Measurements from ENCODE around the gene AASDH.

DNA sequence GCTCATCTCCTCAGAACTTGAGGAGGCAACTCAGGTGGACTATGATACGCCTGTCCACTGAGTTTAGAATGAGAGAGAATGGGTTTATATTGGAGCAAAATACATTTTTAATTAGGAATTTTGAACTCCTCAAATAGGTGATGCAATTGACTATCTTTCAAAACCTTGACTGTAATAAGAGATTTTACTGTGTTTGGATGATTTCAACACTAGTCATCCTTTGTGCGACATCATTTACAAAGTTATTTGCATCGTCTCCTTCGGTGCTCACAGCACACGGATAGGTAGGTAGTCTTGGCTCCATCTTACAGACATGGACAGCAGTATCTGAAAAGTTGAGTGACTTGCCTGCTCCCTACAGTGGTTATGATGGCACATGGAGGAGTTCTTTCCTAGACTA lies 67.0 kb downstream of the AASDH start:
- TF ChIP-seq, protein P1, sequence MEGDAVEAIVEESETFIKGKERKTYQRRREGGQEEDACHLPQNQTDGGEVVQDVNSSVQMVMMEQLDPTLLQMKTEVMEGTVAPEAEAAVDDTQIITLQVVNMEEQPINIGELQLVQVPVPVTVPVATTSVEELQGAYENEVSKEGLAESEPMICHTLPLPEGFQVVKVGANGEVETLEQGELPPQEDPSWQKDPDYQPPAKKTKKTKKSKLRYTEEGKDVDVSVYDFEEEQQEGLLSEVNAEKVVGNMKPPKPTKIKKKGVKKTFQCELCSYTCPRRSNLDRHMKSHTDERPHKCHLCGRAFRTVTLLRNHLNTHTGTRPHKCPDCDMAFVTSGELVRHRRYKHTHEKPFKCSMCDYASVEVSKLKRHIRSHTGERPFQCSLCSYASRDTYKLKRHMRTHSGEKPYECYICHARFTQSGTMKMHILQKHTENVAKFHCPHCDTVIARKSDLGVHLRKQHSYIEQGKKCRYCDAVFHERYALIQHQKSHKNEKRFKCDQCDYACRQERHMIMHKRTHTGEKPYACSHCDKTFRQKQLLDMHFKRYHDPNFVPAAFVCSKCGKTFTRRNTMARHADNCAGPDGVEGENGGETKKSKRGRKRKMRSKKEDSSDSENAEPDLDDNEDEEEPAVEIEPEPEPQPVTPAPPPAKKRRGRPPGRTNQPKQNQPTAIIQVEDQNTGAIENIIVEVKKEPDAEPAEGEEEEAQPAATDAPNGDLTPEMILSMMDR (conservative IDR thresholded peaks at IDR 0.05) = no peak
- no peak for TF ChIP-seq EZH2 (IDR thresholded peaks at IDR 0.05; ENCODE audit: low read depth)
